ENCODE data around the gene ADAP1.

DNA sequence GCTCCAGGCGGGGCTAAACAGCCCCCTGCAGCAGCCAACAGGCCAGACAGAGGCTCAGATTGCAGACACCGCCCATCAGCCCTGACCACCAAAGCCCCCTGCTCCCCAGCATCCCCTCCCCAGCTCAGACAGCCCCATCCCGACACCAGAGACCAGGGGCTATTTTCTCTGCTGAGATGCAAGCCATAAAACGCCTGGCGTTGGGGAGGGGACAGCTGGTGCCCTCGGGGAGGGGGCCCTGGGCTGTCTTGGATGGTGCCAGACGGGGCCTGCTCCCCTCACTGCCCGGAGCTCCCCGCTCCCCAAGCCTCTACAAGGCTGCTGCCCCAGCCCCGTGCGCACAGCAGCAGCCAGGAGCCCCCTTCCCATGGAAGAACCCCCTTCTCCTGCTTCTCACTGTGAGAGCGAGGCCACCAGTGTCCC is 46.3 kb downstream of the ADAP1 start:
- TF ChIP-seq, protein P1, sequence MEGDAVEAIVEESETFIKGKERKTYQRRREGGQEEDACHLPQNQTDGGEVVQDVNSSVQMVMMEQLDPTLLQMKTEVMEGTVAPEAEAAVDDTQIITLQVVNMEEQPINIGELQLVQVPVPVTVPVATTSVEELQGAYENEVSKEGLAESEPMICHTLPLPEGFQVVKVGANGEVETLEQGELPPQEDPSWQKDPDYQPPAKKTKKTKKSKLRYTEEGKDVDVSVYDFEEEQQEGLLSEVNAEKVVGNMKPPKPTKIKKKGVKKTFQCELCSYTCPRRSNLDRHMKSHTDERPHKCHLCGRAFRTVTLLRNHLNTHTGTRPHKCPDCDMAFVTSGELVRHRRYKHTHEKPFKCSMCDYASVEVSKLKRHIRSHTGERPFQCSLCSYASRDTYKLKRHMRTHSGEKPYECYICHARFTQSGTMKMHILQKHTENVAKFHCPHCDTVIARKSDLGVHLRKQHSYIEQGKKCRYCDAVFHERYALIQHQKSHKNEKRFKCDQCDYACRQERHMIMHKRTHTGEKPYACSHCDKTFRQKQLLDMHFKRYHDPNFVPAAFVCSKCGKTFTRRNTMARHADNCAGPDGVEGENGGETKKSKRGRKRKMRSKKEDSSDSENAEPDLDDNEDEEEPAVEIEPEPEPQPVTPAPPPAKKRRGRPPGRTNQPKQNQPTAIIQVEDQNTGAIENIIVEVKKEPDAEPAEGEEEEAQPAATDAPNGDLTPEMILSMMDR (IDR thresholded peaks at IDR 0.05): no peak
- TF ChIP-seq POLR2AphosphoS5 (IDR thresholded peaks at IDR 0.05): no peak
- TF ChIP-seq POLR2A (IDR thresholded peaks at IDR 0.05): no peak
- TF ChIP-seq EP300 (IDR thresholded peaks at IDR 0.05): no peak
